G401.6 (cell line): ENCODE data around the gene FREM1.

Source experiments
- FAIRE-seq: peaks from 2 replicates; lab custom pipeline; 2012; peaks lifted over from hg19 to GRCh38; lab: Jason Lieb, UNC

The FREM1 gene

DNA sequence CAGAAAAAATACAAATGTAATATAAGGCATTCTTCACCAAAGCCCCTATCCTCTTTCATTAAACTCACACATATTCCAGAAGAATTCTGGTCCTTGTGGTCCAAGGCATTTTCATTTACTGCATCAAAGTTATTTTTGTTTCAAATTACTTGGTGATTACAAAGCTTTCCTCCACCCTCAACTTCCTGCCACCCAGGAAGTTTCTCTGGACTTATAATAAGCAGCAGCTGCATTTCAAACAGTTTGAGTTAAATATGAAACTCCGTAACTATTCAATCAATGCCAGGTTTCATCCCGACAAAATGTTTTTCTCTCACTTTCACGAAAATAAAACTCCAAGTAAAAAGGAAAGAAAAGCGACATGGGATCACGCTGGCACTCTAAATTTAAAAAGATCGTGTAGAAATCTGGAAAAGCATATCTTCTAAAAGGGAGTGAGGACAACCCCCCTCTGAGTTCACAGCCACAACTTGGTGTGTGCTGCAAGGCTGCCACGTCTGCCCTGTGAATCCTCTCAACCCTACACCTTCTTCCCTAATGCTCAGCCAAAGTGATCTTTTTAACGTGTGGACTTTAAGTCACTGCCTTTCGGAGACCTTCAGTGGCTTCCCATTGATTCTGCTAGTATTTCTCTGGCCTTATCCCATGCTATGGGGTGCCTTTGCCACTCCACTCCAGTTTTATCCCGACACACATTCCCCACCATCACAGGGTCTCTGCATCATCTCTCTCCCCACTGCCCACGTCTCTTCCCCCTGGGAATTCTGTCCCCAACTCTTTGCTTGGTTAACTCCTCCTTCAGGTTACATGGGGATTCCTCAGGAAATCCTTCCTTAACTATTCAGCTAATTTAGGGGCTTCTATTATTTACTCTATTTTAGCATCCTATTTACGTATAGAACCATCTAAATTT lies 96.6 kb downstream of the FREM1 start:
- FAIRE-seq = no peak

DNA sequence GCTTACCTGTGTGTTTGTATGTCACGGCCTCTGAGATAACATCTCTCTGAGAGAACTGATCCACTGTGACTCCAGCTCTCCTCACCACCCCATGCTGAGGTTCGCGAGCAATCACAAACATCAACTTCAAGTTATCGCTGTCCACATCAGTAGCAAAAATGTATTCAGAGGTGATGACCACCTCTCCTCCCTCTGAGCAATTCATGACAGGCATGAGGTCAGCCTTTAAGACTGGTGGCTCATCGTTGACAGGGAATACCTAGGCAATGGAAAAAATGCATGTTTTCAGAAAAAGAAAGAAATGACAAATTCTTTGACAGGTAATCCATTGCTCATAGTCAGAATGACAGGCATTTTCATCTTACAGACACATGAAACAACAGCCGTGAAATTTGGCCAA lies 97.4 kb downstream of the FREM1 start:
- FAIRE-seq = no peak

DNA sequence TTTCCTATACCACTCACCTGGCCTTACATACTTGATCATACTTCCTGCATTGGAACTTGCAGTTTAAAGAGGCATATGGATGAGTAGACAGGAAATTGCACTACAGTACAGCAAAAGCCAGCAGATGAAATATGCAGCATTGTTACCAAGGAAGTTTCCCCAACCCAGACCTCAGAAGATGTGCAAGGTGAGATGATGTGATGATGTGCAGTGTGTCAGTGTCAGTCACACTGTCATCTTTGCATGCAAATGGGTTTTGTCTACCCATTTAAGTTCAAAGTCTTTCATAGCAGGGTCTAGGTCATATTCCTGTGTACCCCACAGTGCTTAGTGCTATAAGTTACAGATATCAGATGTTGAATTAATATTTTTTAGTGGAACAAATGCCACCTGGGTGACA lies 98.4 kb downstream of the FREM1 start:
- no peak for FAIRE-seq

DNA sequence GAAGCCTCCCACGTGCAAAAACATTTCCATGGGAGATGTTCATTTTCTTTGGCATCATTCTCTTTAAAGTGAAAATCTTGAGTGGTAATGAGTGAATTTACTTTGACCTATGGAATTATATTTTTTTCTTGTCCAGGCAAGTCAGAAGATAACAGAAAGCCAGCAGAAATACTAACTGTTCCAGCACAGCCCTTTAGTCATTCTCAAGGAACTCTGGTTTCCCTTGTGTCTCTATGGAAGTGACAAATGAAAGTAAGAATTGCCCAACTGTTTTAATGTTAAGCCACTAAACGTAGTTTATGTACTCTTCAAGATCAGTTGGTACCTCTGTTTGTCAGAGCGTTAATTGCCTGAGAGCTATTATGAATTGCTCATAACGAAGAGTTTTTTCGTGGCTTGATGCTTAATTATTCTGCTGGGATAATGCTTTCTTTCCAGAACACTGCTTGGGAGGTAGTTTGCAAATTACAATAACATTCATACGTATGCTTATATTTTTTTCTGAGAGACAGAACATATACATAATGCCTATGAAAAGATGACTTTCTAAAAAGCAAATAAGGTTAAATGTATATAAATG lies 103.2 kb downstream of the FREM1 start:
- FAIRE-seq = no peak

DNA sequence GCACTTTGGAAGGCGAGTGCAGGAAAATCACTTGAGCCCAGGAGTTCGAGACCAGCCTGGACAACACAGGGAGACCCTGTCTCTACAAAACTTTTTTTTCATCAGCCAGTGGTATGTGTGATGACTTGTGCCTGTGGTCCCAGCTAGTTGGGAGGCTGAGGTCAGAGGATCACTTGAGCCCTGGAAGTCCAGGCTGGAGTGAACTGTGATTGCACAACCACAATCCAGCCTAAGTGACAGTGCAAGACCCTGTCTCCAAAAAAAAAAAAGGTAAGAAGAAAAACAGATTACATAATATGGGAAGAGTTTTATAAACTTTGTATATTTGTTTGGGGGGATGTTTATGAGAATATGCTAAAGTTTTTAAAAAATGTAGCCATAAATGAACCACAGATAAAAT lies 111.2 kb downstream of the FREM1 start:
- FAIRE-seq = no peak

DNA sequence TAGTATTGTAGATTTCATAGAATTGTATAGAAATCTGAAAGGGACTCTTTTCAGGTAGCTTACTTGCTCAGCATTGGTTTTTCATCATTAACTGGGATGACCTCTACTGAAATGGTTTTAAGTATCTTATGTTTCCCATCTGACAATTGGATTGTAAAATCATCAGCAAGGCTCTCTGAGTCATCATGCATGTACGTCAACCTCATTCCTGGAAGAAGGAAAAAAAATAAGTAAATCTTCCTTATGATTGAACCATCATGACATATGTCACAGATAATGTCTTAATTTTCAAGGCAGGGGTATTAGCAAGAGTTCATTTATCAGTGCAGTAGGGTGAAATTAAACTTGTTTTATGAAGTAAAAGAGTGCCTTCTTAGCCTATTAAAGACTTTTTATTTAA lies 112.8 kb downstream of the FREM1 start:
- no peak for FAIRE-seq

DNA sequence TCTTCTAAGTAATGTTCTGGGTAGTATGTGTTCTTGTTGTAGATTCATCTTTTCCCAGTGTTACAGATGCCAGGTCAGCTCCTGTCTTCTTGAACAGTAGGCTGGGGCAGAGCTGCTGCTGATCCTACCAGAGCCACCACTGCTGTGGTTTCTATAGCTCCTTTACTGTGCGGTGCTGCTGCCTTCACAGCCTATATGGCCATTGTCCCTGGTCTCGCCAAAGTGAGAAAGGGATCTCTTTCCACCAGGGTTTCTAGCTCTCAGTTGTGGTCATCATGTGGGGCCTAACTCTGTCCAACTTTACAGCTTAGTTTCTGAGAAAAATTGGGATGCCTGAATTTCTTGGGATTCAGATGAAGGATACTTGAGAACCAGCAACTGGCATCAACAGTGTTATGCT lies 116.8 kb downstream of the FREM1 start:
- no peak for FAIRE-seq

DNA sequence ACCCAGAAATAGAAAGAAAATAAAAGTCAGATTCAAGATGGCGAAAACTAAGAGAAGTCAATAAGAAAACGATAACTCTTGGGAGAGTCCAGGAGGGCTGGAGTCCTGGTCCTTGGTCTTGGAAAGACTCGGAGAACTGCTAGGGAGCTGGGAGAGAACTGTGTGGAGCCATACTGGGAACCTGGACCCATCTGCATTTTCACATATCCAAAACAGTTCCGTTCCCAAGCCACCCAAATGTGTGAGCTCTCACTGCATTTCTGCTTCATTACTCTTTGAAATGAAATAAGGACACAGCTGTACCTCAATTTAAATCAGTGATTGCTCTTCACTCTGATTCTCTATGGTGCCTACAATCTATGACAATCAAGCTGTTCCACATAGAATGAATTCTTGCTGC lies 119.6 kb downstream of the FREM1 start:
- no peak for FAIRE-seq

DNA sequence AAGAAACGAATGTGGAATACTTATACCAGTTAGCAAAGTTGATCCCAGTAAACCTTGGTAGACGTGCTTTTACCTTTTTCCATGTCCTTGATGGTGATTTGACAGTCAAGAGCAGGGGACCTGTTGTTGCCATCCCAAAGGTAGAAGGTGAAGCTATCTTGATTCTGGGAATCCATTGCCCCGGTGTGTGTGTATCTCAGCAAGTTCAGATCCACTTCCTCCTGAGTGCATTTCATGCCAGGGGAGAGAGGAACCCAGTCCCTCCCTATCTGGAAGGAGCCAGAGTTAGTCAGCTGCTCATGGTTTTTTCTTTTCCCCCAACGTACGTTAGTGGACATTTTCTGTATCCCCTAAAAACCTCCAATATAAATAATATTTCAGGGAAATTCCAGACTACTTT lies 121.4 kb downstream of the FREM1 start:
- FAIRE-seq = no peak

DNA sequence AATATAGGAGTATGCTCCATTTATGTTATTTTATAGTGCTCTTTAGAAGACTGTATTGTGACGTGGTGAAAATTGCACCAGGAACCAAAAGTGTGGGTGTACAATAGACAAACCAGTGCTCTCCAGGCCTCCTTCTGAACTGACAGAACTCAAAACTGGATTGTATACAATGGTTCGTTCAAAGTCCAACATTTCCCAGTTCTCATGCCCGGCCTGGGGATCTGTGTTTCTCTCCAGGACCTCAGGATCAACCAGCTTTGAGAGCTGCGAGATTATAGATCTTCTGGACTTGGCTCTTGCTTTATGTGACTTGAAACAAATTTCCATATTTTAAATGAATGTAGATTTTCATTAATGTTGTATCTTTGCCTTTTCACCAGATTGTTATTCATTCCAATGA lies 126.9 kb downstream of the FREM1 start:
- FAIRE-seq = no peak

DNA sequence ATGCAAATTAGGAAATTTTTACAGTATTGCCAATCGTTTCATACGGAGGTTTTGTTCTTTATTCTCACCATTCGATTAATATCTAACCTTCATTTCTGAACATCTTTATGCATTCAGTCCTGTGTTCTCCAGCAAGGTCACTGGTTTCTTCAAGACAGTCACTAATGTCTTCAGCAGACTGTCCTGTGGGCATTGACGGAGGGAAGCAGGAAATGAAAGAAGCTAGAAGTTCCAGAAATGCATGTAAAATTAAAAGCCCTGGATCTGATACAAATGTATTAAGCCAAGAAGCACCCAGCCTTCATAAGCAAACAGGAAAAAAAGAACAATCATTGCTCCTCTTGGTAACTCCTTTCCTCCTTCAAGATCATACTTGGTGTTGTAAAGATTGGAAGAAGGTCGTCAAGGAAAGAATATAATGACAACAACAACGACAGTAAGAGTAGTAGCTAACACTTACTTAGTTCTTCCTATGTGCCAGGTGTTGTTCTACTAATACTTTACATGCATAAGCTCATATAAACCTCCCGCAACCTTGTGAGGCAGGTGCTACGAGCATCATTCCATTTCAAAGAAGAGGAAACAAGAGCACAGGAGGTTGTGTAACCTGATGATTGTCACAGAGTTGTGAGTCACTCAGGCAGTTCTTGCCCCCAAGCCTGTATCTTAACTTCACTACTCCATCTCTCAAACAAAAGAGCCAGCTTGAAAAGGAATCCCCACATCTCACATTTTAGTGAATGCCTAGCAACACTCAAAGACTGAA lies 127.8 kb downstream of the FREM1 start:
- no peak for FAIRE-seq

DNA sequence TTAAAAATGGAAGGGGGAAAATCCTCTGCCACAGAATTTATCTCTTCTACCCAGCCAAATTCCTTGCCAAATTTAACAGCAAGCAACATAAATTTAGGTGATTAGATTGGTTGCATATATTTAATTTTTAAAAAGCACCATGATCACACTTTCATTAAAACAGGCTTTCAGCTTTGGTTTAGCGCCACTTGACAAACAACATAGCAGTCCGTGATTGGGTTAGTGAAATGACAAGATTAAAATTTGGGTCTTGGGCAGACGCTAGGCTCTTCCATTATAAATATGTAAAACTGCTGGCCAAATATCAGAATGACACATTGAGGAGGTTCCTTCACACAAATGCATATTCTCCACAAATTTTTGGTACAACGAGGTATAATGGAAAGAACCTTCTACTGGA lies 129.5 kb downstream of the FREM1 start:
- FAIRE-seq = no peak

DNA sequence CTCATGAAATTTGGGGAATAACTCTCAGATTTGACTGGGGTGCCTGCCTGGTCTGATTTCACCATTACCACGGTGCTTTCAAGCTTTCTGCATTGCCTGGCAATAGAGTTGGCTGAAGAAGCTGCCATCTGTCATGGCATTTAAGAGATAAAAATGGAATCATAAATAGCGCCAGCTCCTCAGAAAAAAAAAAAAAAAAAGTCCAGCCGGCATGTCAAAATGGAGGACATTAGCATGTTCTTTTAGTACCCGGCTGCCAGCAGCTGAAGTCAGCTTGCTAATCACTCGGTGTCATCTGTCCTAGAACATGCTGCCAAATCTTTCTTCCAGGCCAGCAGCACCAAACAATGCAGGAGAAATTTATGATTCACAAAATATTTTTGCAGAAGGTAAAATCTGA lies 130.0 kb downstream of the FREM1 start:
- FAIRE-seq = no peak

DNA sequence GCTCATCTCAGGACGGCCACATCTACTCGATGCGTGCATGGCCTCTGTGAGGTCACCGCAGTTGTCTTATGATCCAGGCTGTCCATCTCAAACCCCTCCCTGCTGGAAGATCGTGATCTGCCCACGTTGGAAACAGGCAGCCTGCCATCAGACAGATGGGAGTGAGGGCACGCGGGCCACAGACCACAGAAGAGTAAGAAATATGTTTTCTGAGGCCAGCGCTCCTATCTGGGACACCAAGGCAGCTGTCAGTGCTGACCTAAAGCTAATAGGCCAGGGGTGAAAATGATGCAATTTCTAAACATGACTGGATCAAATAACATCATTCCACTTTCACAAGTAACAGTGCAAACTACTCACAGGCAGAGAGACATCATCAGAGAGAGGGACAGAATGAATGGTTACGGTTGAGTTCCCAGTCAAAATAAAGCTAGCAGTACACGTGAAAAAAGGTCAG lies 130.6 kb downstream of the FREM1 start:
- FAIRE-seq = no peak

DNA sequence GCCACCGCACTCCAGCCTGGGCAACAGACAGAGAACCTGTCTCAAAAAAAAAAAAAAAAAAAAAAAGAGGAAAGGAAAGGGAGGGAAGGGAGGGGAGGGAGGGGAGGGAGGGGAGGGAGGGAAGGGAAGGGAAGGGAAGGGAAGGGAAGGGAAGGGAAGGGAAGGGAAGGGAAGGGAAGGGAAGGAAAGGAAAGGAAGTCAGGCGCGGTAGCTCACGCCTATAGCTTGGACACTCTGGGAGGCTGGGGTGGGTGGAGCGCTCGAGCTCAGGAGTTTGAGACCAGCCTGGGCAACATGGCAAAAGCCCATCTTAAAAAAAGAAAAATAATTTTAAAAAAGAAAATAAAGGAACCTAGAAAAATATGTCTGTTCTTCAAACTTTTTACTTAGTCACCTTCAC lies 131.7 kb downstream of the FREM1 start:
- FAIRE-seq = no peak

DNA sequence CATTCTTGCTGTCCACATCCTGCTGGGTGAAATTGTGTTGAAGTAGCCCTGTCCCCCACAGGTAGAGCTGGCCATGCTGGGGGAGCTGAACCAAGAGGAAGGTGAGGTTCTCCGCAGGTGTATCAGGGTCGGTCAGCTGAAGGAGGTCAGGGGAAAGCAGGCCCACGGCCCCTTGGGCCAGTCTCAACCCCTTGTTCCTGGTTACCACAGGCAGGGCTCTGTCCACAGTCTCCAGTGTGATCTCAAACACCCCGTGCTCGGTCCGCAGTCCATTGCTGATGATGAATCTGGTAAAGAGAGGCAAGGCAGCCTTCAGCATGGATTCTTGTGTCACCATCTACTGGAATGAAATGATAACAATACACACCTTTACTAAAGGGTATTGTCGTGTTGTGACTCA lies 134.3 kb downstream of the FREM1 start:
- no peak for FAIRE-seq

DNA sequence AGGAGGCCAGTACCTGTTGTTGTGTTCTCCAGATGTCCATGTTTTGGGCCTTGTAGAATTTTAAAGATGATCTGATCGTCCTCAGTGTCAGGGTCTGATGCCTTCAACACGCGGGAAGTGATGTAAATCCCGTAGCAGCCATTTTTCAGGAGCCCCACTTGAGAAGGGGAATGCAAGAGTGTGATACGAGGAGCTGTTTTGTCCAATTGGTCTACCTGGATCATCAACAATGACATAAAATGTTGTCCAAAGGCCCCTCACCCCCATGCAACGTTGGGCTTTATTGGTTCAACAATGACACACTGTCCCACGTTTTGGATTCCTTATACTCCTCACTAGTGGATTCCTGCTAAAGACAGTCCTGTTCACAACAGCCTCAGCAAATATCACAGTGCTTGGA lies 139.6 kb downstream of the FREM1 start:
- FAIRE-seq = no peak

DNA sequence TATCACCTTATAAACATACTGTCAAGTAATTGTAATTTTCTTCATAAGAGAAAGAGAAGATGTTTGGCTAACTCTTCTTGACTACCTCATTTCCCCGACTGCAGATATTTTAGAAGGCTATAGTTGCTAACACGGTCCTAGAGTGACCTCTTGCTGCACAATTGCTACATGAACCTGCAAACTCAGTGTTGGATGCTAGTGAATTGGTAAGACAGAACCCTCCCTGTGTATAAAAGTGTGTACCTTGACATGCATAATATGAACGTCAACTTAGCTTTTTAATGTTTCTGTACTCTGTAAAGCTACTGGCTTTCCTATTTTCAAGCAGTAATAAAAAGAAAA lies 141.0 kb downstream of the FREM1 start:
- no peak for FAIRE-seq

DNA sequence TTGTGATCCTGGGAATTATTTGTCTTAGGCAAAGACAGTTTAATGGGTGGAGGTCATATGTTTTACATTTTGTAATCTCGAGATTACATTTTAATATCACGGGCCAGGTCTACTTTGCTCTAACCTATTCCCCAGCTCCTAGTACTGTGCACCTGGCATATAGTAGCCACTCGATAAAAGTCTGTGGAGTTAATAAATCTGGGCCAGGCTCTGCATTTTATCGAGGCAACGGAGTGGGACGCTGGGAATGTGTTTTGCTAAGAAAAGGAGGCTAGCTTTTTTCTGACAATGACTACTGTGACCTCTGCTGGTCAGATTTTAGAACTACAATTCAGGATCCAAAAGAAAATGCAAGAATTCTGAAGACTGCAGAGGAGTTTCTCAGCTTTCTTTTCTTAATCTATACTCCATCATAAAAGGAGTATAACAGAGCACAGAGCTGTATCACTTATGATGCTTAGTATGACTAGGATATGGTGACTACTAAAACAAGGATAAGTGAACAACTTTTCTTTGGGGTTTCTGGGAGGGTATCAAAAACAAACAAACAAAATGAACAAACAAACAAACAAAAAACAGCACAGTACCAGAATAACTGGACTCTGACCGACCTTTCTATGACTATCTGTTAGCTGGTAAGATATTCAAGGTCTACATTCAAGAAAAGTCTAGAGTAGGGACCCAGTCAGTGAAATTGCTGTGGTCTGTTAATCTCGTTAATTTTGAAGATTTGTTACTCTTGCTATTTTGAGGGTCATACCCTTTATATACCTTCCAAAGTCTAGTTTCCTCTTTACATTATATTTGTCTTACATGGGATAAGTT lies 141.6 kb downstream of the FREM1 start:
- peak; percentile 39 for FAIRE-seq

DNA sequence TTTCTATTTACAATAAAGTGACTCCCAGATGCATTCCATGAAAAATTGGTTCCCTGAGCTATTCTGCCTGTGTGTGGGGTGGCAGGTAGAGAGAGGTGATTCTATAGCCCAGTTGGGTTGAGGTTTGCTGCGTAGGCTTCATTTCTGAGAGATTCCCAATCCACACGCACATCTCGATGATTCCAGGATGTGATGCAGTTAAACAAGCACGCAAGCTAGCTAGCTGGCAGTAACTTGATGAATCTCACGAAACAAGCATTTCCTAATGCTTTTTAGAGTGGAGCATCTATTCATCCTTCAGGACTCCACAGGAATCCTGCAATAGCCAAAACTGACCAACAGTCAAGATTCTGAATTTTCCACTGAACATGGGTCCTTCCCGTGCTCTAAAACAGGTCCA lies 143.9 kb downstream of the FREM1 start:
- no peak for FAIRE-seq

DNA sequence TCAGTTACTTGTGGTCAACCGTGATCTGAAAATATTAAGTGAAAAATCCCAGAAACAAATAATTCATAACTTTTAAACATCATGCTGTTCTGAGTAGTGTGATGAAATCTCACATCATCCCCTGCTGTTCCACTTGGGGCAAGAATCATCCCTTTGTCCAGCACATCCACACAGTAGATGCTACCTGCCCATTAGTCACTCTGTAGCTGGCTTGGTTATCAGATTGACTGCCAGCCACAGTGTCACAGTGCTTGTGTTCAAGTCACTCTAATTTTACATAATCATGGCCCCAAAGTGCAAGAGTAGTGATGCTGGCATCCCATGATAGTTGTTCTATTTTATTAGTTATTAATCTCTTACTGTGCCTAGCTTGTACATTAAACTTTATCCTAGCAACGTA lies 148.6 kb downstream of the FREM1 start:
- FAIRE-seq = no peak

DNA sequence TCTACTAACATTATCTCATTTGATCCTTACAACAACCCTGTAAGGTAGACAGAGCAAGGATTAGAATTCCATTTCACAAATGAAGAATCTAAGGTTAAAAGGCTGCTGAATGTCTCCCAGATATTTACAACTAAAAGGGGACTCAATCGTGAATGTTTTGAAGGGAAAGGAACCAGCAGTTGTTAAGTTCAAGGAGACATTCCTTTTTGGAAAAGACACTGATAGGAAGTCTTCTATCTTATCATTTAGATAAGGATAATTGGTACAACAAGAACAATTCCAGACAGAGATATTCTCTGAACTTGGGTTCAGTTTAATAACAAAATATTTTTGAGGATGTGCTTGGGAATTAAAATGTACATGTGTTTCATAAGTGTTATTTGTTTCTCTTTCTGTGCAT lies 150.2 kb downstream of the FREM1 start:
- no peak for FAIRE-seq

DNA sequence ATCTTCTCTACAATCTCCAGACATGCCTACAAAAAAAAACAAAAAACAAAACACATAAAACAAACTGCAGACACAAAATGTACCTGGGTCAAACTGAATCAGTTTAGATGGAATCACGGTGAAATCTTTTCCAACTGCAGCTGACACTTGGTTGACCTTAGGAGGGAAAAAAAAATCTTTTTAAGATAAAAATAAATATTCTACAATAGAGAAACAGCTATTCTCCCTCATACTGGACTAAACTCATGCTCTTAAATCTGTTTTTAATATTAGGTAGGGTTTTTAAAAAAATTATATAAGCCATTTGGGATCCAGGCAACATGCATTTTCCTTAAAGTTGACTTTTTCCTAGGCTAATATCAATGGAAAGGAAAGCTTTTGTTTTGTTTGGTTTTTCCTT lies 153.9 kb downstream of the FREM1 start:
- no peak for FAIRE-seq
